Panc1 (cell line): ENCODE results near the gene CAMTA2. TPM values are rescaled to one million over a fixed set of nuclear protein-coding genes. Genes with fewer than 3 reads are reported as not detected.

Experiments used
- ATAC-seq: fragments of 200-7000 bp; cut with Tn5 transposase; 2 replicates; pipeline ENCODE4 v1.9.1; 2020; ENCODE audit warnings: mild to moderate bottlenecking, moderate library complexity
- BruUV-seq: library from RNA; stranded (reverse); fragments of 400-500 nt; replicated peaks from 2 replicates; lab custom pipeline; 2021; lab: Mats Ljungman, UMichigan
- CTCF ChIA-PET: fragments of 300-600 bp; sonication (Branson Sonifier 250); formaldehyde crosslinking; loops from one replicate; lab custom pipeline; 2022; ENCODE audit warnings: antibody characterized with exemption; lab: Charles Lee
- POLR2A ChIA-PET: fragments of 300-600 bp; sonication (Branson Sonifier 250); formaldehyde crosslinking; loops from one replicate; lab custom pipeline; 2022; ENCODE audit warnings: antibody characterized with exemption; lab: Charles Lee
- DNase-seq: peaks from one replicate; pipeline ENCODE4 v3.0.0-alpha.2; 2010; ENCODE audit warnings: low read depth, low spot score
- H3K27ac ChIP-seq: 2 replicates; pipeline ENCODE4 v1.5.1; 2011; ENCODE audit warnings: mild to moderate bottlenecking, low read length, inconsistent platforms
- H3K27me3 ChIP-seq: fragments of 200-500 bp; sonication (Bioruptor generic); 2 replicates; pipeline ENCODE4 v1.6.0; 2014; ENCODE audit warnings: low read length, inconsistent platforms; ENCODE audit not compliant: control insufficient read depth, insufficient read depth
- H3K36me3 ChIP-seq: fragments of 200-500 bp; sonication (Bioruptor generic); 2 replicates; pipeline ENCODE4 v1.5.1; 2014; ENCODE audit warnings: inconsistent platforms, mild to moderate bottlenecking, low read length, moderate library complexity; ENCODE audit not compliant: control insufficient read depth, insufficient read depth
- H3K4me1 ChIP-seq: 2 replicates; pipeline ENCODE4 v1.5.1; 2011; ENCODE audit warnings: inconsistent platforms, mild to moderate bottlenecking, low read length, moderate library complexity; ENCODE audit not compliant: control insufficient read depth, insufficient read depth
- H3K4me3 ChIP-seq, 2 experiments: 2 replicates each; pipeline ENCODE4 v1.5.1; 2011 to 2012; ENCODE audit warnings: low read depth in 2 of 2, low read length in 2 of 2, mild to moderate bottlenecking in 2 of 2, inconsistent platforms in 1 of 2, moderate library complexity in 1 of 2
- H3K9me3 ChIP-seq: fragments of 200-500 bp; sonication (Bioruptor generic); 2 replicates; pipeline ENCODE4 v1.5.1; 2014; ENCODE audit warnings: low read depth, mild to moderate bottlenecking, inconsistent platforms, low read length, moderate library complexity; ENCODE audit not compliant: control insufficient read depth, insufficient read depth
- CTCF ChIP-seq: fragments of 450-650 bp; IDR thresholded peaks from 2 replicates; pipeline ENCODE4 v1.5.1; 2017; ENCODE audit warnings: mild to moderate bottlenecking
- POLR2AphosphoS5 ChIP-seq: IDR thresholded peaks from 2 replicates; pipeline ENCODE4 v1.6.1; 2012; ENCODE audit warnings: mild to moderate bottlenecking, low read depth, low read length, moderate library complexity
- REST ChIP-seq, 2 experiments: IDR thresholded peaks; 2 replicates each; pipeline ENCODE4 v1.6.1; 2011 to 2012; ENCODE audit warnings: low read depth in 2 of 2, control low read depth in 1 of 2, low read length in 1 of 2, mild to moderate bottlenecking in 1 of 2, moderate library complexity in 1 of 2; ENCODE audit not compliant: insufficient read depth in 1 of 2
- SIN3A ChIP-seq: IDR thresholded peaks from 2 replicates; pipeline ENCODE4 v1.6.1; 2012; ENCODE audit warnings: low read depth, mild to moderate bottlenecking, low read length, moderate library complexity, borderline replicate concordance; ENCODE audit not compliant: insufficient read depth
- TCF7L2 ChIP-seq: IDR thresholded peaks from 2 replicates; pipeline ENCODE4 v1.6.1; 2011; ENCODE audit warnings: mild to moderate bottlenecking, low read depth, low read length, inconsistent platforms
- in situ Hi-C: cut with HindIII; loops from 2 replicates; pipeline ENCODE4 v1.10.0; 2016; ENCODE audit warnings: low sequenced_read_pairs, low pct_unique_long_range_greater_than_20kb
- intact Hi-C: fragments of 100-400 bp; cut with micrococcal nuclease; formaldehyde crosslinking; loops from one replicate; pipeline ENCODE4 v1.10.0; 2022; ENCODE audit not compliant: unreplicated experiment
- total RNA-seq: library from RNA; stranded (reverse); gene quantifications from one replicate; pipeline ENCODE4 v1.2.1, GENCODE V29; 2021; ENCODE audit not compliant: unreplicated experiment

CAMTA2 gene
- total RNA-seq, 1 experiment from 2014 or later, result 22.7 TPM

- no TSS peak for BruUV-seq
- H3K4me1 ChIP-seq, result peaks cover 14% of the 10 kb centered on the region
- POLR2A ChIA-PET, result no interaction called here
- CTCF ChIA-PET, result no interaction called here
- intact Hi-C loops (no loop called here), in situ Hi-C loops (no loop called here)
- no peak for TF ChIP-seq POLR2AphosphoS5
- no peak for TF ChIP-seq SIN3A
- no peak for TF ChIP-seq REST (IDR thresholded peaks at IDR 0.05; ENCODE audit: insufficient read depth in 1 of 2, low read depth in 2 of 2, low read length in 1 of 2)
- no peak for TF ChIP-seq CTCF
- no peak for TF ChIP-seq TCF7L2
- H3K27ac ChIP-seq, result no peak overlapping the region
- H3K9me3 ChIP-seq, result no peaks in the 10 kb centered on the region
- no peak overlapping the region for H3K4me3 ChIP-seq
- DNase-seq, result no peak
- H3K27me3 ChIP-seq, result no peaks in the 10 kb centered on the region
- H3K36me3 ChIP-seq, result peaks cover 11% of the 10 kb centered on the region
- ATAC-seq, result no peak
Measured at GRCh38 chr17:4938069-4938491, 49.4 kb downstream of the CAMTA2 start.

DNA sequence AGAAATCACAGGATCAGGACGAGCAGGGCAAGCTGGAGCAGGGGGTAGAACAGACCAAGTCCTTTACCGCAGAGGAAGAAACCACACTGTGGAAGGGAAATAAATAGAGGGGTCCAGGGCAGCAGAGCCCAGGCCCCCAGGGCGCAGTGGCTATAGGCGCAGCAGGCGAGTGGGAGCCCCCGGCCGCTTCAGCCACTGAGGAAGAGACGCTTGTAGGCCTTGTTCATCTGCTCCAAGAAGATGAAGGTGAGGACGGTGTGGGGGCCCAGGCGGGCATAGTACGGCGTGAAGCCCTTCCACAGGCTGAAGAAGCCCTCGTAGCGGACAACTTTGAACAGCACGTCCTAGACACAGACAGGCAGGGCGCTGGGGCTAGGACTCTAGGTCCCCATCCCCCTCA lies 49.9 kb downstream of the CAMTA2 start:
- in situ Hi-C loops (no loop called here), intact Hi-C loops (no loop called here)
- TF ChIP-seq CTCF, result no peak
- no peak for TF ChIP-seq REST (IDR thresholded peaks at IDR 0.05; ENCODE audit: insufficient read depth in 1 of 2, low read depth in 2 of 2, low read length in 1 of 2)
- Histone ChIP-seq H3K4me3 (no peak overlapping the region), H3K27me3 (no peaks in the 10 kb centered on the region), H3K4me1 (peaks cover 9% of the 10 kb centered on the region), H3K36me3 (peaks cover 11% of the 10 kb centered on the region), H3K27ac (no peak overlapping the region), H3K9me3 (no peaks in the 10 kb centered on the region)
- DNase-seq (no peak), ATAC-seq (no peak)
- POLR2A ChIA-PET, result no interaction called here
- CTCF ChIA-PET, result no interaction called here
- BruUV-seq, result TSS peak; percentile 31
